HFF-Myc (cell line): ENCODE results near the gene KLK5.

Experiments
- DNase-seq: peaks from one replicate; pipeline ENCODE4 v3.0.0-alpha.2; 2011; ENCODE audit warnings: low read depth; ENCODE audit errors: extremely low read depth
- H3K4me3 ChIP-seq: replicated peaks from 2 replicates; pipeline ENCODE4 v1.5.1; 2011; ENCODE audit warnings: low read depth, mild to moderate bottlenecking, control low read depth, low read length
- CTCF ChIP-seq: IDR thresholded peaks from 2 replicates; pipeline ENCODE4 v1.5.1; 2012; ENCODE audit warnings: mild to moderate bottlenecking, low read depth, low read length, control low read depth; ENCODE audit errors: missing control alignments

Gene KLK5

GRCh38 chr19:50980208-50980607 is 27.4 kb upstream of the KLK5 start:
- no peak overlapping the region for H3K4me3 ChIP-seq
- no peak for TF ChIP-seq CTCF
- DNase-seq: no peak

- DNase-seq: no peak
- no peak for TF ChIP-seq CTCF
- no peak overlapping the region for H3K4me3 ChIP-seq
Observed at GRCh38 chr19:50979758-50980157, 26.9 kb upstream of the KLK5 start.

- DNase-seq: no peak
Observed at GRCh38 chr19:50978772-50979390, 26.0 kb upstream of the KLK5 start.

GRCh38 chr19:50977626-50978025 is 24.8 kb upstream of the KLK5 start:
- no peak for TF ChIP-seq CTCF
- H3K4me3 ChIP-seq: no peak overlapping the region
- DNase-seq: no peak

More at GRCh38 chr19:50978772-50979390, 26.0 kb upstream of the KLK5 start:
- no peak for TF ChIP-seq CTCF
- no peak overlapping the region for H3K4me3 ChIP-seq

GRCh38 chr19:50975766-50976165 is 22.9 kb upstream of the KLK5 start:
- H3K4me3 ChIP-seq: no peak overlapping the region
- no peak for DNase-seq
- TF ChIP-seq CTCF: no peak

GRCh38 chr19:50974702-50975556 is 22.1 kb upstream of the KLK5 start:
- DNase-seq: no peak
- no peak for TF ChIP-seq CTCF
- H3K4me3 ChIP-seq: no peak overlapping the region
